HG03060 (cell line): Measurements from ENCODE around the gene SLC16A7.

ENCODE experiments used
- ATAC-seq: cut with Tn5 transposase; IDR thresholded peaks from one replicate; pipeline ENCODE4 v1.9.1; 2021; ENCODE audit warnings: low read depth, moderate number of reproducible peaks; ENCODE audit not compliant: unreplicated experiment

The SLC16A7 gene

GRCh38 chr12:59619461-59620240, 23.8 kb downstream of the SLC16A7 start:
- peak; percentile 43 for ATAC-seq

DNA sequence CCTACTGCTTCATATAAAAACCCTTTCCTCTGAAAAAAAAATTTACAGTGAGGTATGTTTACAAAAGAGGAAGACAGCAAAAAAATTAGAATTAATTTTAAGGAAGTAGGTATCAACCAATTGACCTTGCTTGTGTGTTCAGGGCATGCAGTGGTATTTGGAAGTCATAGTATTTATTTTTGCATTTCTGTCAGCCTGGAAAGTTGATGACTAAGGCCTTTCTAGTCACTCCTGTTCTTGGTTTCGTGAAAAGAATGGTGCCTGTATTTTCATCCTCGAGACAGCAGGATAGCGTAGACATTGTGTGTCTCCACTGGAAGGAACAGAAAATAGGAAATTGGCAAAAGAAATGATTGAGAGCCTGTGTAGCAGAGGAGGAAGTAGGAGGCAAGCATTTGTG, 24.5 kb downstream of the SLC16A7 start:
- ATAC-seq = no peak

DNA sequence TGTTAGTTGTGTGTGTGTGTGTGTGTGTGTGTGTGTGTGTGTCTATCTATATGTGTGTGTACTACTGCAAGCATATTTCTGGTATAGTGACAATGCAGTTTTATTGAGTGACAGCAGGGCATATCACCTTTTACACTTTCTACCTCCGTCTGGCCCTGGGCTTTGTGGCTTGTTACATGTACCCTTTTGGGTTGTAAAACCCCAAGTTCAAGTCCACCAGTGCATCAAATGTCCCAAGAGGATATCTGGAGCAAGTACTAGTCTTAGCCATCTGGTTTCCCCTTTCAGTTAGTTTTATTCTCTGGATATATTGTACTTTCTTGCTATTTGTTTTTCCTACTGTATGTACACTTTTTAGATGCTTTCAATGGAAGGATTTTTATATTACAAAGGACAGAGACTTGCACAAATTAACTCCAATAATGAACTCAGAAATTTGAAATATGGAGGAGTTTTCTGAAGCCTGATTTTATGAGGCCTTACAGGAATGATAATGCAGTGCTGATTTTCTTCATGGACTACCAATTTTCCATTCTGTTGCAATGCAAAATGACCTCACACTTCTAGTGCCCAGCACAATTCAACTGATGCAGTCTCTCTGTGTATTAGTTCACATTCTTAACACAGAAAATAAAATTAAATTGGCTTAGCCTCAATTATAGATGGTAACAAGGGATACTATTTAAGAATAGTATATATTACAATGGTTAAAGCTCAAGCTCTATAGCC, 29.1 kb downstream of the SLC16A7 start:
- no peak for ATAC-seq

GRCh38 chr12:59626382-59626781, 30.6 kb downstream of the SLC16A7 start:
- ATAC-seq = no peak

- no peak for ATAC-seq
These were observed 31.8 kb downstream of the SLC16A7 start for GRCh38 chr12:59627582-59627981.

- no peak for ATAC-seq
These were observed 34.1 kb downstream of the SLC16A7 start for GRCh38 chr12:59629890-59630289.

DNA sequence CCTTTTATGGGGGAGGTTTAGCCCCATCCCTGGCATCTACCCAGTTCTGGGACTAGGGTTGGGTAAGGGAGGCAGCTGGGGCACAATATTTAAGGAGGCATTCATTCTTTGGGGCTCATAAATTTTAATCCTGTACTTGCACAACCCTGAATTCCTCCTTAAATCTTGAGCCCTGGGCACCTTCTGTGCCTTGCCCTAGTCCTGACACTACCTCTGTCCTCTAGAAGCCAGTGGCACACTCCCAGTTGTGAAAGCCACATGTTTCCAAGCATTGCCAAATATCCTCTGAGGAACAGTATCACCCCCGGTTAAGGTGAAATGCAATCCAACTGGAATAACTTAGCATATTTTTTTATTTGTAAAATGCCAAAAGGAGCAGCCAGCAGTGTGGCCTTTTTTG, 36.6 kb downstream of the SLC16A7 start:
- ATAC-seq = no peak

DNA sequence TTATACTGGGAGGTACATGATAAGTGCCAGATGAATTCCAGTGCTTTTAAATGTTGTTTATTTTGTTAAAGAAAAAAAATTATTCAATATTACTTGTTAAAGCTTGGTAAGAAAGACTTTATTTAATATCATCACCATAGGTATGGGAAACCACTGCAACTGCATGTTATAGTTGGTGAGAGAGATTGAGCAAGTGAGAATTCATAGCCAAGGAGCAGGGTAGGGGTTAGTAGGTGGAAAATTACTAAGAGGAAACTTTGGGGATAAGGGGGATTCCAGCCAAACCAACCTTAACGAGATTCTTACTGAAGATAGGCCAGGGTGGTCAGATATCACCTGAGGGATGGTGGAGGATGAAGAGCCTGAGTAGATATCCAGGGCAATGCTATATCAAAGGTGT, 38.4 kb downstream of the SLC16A7 start:
- no peak for ATAC-seq

DNA sequence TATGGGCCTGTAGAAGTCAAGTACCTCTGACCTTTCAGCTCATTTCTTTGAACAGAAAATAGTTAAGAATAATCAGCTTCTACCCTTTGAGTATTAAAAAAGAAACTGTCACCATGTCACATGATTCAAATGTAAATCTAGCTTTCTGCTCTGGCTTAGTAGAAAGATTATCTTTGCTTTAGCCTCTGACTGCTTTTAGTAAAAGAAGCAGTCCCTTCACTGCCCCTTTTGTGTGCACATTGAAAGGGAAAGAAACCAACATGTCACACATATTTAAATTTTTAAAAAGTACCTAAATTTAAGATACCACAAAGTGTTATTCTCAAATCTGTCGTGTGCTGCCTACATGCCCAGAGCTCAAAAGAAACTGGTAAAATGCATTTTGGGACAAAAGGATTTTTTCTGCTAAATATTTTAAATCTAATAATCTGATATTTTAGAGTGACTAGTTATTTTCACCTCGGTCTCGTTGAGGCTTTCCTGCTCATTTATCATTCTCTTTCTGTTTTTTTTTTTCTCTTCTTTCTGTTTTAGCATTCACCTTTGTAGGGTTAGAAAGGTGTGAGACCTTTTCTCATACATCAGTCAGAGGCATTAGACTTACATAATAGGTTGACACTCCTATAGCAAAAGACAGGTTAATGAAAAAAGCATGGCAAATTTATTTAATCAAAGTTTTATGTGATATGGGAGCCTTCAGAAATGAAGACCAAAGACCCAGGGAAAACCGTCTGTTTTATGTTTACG, 41.3 kb downstream of the SLC16A7 start:
- no peak for ATAC-seq

- ATAC-seq = no peak
These were observed 41.9 kb downstream of the SLC16A7 start for GRCh38 chr12:59637692-59638070.

DNA sequence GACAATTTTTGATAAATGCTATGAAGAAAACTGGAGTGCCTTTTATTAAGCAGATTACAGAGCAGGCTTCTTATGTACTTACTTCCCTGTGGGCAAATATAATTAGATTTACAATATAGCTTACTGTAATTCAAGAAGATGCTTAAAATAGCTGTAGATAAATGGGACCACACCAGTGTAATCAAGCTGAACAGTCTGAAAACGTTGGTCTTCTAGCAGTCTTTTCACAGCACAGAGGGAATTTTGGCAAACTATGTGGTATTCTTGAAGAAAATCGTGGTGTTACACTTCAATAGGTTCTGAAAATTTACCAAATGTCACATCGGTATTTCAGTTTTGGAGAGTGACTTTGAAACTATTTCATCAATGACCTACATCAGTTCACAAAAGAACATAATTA, 47.7 kb downstream of the SLC16A7 start:
- ATAC-seq = no peak

GRCh38 chr12:59645242-59645641, 49.4 kb downstream of the SLC16A7 start:
- ATAC-seq = no peak

DNA sequence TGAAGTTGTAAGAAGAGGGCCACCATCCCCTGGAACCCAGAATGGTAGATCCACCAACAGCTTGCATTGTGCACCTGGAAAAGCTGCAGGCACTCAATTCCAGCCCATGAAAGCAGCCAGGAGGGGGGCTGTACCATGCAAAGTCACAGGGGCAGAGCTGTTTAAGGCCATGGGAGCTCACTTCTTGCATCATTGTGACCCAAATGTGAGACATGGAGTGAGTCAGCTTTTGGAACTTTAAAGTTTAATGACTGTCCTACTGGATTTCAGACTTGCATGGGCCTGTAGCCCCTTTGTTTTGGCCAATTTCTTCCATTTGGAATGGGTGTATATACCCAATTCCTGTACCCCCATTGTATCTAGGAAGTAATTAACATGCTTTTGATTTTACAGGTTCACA, 50.8 kb downstream of the SLC16A7 start:
- ATAC-seq = no peak

- ATAC-seq = no peak
These were observed 53.4 kb downstream of the SLC16A7 start for GRCh38 chr12:59649203-59649602.

GRCh38 chr12:59650588-59651228, 54.9 kb downstream of the SLC16A7 start:
- ATAC-seq = no peak

DNA sequence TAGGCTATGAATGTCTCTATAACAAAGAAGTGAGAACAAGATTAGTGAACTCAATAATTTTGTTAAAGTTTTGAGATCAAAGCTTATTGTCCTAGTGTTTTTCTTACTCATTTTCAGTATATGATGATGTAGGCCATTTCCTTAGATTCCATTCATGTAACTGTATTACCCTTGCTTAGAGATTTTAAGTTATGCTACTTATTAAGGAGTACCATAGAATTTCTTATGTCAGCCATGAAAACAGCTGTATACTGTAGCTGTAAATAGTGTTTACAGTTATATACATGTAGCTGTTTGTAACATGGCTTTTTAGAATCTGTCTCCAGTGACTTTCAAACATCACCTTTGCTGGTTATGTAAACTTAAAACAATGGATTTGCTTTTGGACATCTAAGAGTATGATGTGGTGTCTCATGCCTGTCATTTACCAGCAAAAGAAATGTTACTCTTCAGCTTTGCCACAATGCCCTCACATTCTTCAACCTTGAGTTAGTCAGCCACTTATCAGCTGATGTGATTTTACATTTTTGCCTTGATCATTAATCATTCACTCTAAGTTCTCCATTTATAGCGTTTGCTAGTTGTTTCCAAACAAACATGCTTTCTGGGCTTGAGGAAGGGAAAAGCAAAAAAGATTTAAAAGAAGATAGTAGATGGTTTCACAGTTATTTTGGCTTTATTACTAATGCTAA, 55.5 kb downstream of the SLC16A7 start:
- ATAC-seq = no peak

- no peak for ATAC-seq
These were observed 56.3 kb downstream of the SLC16A7 start for GRCh38 chr12:59652130-59652529.

GRCh38 chr12:59654061-59654460, 58.2 kb downstream of the SLC16A7 start:
- no peak for ATAC-seq

GRCh38 chr12:59657266-59657665, 61.4 kb downstream of the SLC16A7 start:
- ATAC-seq = no peak

- ATAC-seq = no peak
These were observed 61.9 kb downstream of the SLC16A7 start for GRCh38 chr12:59657711-59658110.
